Measurements from ENCODE around the gene WDSUB1.

Gene WDSUB1

DNA sequence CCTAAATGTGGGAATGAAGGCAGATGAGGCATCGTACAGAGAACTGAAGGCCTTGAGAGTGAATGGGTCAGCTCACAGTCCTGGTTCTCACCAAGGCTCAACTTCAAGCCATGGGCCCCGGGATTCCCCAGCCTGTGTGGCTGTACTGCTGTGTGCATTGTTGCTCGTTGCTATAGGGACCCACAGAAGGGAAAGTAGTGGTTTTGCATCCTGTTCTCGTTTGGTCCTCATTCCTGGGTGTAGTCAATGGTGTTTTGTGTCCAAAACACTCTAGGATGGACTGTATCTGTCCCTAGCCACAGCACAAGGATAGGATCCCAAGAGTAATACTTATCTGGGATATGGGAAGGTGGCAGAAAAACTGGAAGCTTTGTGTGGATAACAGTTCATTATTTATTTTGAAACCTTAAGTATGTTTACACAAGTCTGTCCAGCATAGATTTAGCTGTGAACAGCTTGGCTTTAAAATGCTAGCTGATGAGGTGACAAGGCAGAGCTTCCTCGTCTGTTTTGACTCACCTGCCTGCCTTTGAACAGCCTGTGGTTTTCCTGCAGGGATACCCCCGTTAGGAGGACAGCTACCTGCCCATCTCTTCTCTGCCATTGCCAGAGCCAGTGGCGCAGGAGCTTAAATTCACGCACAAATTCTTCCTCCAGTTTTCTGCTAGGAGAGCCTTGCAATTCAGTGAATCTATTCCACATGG, 85.0 kb downstream of the WDSUB1 start:
- TF ChIP-seq, protein P1, sequence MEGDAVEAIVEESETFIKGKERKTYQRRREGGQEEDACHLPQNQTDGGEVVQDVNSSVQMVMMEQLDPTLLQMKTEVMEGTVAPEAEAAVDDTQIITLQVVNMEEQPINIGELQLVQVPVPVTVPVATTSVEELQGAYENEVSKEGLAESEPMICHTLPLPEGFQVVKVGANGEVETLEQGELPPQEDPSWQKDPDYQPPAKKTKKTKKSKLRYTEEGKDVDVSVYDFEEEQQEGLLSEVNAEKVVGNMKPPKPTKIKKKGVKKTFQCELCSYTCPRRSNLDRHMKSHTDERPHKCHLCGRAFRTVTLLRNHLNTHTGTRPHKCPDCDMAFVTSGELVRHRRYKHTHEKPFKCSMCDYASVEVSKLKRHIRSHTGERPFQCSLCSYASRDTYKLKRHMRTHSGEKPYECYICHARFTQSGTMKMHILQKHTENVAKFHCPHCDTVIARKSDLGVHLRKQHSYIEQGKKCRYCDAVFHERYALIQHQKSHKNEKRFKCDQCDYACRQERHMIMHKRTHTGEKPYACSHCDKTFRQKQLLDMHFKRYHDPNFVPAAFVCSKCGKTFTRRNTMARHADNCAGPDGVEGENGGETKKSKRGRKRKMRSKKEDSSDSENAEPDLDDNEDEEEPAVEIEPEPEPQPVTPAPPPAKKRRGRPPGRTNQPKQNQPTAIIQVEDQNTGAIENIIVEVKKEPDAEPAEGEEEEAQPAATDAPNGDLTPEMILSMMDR (IDR thresholded peaks at IDR 0.05; ENCODE audit: low read depth, low read length) = no peak
- no peak overlapping the region for H3K4me3 ChIP-seq (ENCODE audit: low read depth, low read length)

DNA sequence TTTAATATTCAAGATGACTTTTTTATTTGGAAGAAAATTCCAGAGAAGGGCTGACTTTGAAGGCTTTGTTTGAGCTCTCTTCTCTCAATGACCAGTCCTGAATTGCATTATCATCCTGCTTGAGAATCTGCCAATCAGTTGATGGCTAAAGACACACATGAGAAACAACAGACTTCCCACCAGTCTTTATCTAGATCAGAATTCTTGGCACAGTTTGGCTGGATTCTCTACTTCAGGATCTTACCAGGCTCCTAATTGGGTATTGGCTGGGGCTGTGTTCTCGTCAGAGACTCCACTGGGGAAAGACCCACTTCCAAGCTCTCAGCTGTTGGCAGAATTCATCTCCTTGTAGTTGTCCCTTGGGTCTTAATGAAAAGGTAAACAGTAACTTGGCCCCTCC, 86.0 kb downstream of the WDSUB1 start:
- no peak overlapping the region for H3K4me3 ChIP-seq (ENCODE audit: low read depth, low read length)
- TF ChIP-seq, protein P1 (IDR thresholded peaks at IDR 0.05; ENCODE audit: low read depth, low read length) = no peak

DNA sequence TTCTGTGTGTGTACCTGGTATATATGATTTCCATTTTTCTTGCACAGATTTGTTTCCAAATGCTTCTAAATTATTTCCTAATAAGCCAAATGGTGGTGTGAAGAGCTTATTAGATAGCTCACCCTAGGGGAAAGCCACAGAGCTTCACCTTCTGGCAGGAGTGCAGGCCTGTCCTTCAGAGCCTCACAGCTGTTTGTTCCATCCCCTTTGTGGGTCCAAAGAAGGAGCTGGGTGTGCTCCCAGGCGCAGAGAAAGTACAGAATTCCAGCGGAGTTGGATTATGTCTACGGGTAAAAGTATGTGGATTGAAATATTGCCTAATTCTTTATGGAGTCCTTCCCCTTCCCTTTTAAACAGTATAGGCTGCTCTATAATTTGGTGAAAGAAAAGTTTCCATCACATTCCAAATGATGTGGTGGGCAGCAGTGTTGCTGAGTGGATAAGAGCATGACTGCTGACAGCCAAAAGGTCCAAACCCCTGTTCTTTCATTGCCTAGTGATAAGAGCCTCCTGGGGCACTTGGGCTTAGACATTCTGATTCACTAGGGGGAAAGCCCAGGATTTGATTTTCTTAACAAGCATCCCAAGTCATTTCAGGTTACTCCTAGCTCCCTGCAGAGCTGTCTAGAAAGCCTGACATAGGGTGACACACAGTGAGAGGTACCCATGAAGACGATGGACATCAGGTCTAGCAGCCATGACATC, 86.6 kb downstream of the WDSUB1 start:
- TF ChIP-seq, protein P1 (IDR thresholded peaks at IDR 0.05; ENCODE audit: low read depth, low read length) = no peak
- no peak overlapping the region for H3K4me3 ChIP-seq (ENCODE audit: low read depth, low read length)

DNA sequence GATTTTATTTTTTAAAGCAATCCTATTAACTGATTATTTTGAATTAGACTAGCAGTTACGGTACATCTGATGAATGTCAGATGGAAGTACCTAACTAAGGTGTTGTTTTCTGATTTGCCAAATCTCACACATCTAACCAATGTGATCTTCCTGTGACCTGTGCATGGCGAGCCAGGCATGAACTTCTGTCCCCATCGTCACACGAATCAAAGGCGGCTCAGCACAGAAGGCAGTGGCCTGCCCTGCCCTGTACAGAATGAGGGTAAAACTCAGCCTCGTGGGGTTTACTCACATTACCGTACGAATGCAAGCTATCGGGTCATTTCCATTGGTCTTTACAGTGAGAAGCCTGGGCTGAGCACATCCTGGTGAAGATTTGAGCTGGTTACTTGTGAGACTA, 87.3 kb downstream of the WDSUB1 start:
- H3K4me3 ChIP-seq (ENCODE audit: low read depth, low read length) = no peak overlapping the region
- TF ChIP-seq, protein P1 (IDR thresholded peaks at IDR 0.05; ENCODE audit: low read depth, low read length) = no peak

DNA sequence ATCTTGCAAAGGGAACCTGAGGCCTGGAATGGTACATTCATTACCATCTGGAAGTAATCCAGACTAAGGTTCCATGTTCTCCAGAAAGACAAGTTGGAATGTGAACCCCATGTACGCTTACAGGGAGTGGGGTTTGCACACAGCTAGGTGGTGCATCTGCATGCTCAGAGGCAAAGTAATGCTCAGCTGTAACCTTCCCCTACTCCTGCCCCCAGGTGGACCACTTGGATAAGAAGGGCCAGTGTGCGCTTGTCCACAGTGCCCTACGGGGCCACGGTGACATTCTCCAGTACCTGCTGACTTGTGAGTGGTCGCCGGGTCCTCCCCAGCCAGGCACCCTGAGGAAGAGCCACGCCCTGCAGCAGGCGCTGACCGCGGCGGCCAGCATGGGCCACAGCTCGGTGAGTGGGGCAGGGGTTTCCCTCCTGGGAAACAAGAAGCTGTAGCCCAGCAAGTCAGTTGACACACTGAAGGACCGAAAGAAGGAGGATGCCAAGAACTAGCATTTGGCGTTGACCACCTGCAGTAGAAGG, 90.0 kb downstream of the WDSUB1 start:
- TF ChIP-seq, protein P1 (IDR thresholded peaks at IDR 0.05; ENCODE audit: low read depth, low read length) = no peak

DNA sequence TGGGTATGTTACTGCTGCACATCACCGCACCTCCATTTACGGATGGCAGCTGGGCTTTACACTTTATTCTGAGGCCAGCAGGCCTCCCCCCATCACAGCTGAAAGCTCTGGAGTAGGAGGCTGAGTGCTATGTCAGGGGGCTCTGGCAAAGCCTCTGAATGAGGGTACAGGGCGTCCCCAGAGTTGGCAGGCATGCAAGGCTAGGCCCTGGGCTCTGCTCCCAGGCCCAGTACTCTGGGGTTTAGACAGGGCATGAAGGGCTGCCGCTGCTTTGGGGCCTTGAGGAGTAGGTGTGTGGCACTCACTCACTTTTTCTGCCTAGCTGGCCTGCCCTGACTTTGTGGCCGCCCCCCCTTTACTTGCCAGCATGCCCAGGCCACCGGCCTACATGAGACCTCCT, 90.8 kb downstream of the WDSUB1 start:
- TF ChIP-seq, protein P1 (IDR thresholded peaks at IDR 0.05; ENCODE audit: low read depth, low read length) = no peak
- no peak overlapping the region for H3K4me3 ChIP-seq (ENCODE audit: low read depth, low read length)

More for the DNA sequence above, 90.0 kb downstream of the WDSUB1 start:
- no peak overlapping the region for H3K4me3 ChIP-seq (ENCODE audit: low read depth, low read length)

DNA sequence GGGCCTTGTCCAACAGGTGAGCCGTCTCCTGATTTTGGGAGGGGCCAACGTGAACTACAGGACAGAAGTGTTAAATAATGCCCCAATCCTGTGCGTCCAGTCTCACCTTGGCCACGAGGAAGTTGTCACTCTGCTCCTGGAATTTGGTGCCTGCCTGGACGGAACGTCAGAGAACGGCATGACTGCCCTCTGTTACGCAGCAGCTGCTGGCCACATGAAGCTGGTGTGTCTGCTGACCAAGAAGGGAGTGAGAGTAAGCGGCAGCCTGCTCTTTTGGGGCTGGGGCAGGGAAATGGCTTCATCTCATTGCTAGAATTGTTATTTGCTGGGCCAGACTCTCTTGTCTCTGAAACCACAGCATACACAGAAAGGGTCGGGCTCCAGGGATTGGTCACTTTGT, 92.3 kb downstream of the WDSUB1 start:
- TF ChIP-seq, protein P1 (IDR thresholded peaks at IDR 0.05; ENCODE audit: low read depth, low read length) = no peak
- no peak overlapping the region for H3K4me3 ChIP-seq (ENCODE audit: low read depth, low read length)
